HUES48 (cell line): ENCODE measurements around the gene MAIP1.

Source experiments
- H3K27ac ChIP-seq: one replicate; pipeline ENCODE4 v1.7.0; 2013; ENCODE audit warnings: low read depth, low read length, inconsistent platforms
- H3K27me3 ChIP-seq: 2 replicates; pipeline ENCODE4 v1.6.1; 2013; ENCODE audit warnings: mild to moderate bottlenecking, low read length; ENCODE audit not compliant: control insufficient read depth, insufficient read depth
- H3K36me3 ChIP-seq: 2 replicates; pipeline ENCODE4 v1.6.1; 2013; ENCODE audit warnings: low read length; ENCODE audit not compliant: control insufficient read depth, insufficient read depth
- H3K4me1 ChIP-seq: 2 replicates; pipeline ENCODE4 v1.6.1; 2013; ENCODE audit warnings: mild to moderate bottlenecking, low read length; ENCODE audit not compliant: control insufficient read depth, insufficient read depth
- H3K4me3 ChIP-seq: 2 replicates; pipeline ENCODE4 v1.5.1; 2013; ENCODE audit warnings: mild to moderate bottlenecking, low read depth, low read length
- H3K9ac ChIP-seq: 2 replicates; pipeline ENCODE4 v1.6.1; 2013; ENCODE audit warnings: mild to moderate bottlenecking, low read depth, low read length, moderate library complexity
- H3K9me3 ChIP-seq: 2 replicates; pipeline ENCODE4 v1.6.1; 2013; ENCODE audit warnings: low read length; ENCODE audit not compliant: control insufficient read depth, insufficient read depth

MAIP1 gene

DNA sequence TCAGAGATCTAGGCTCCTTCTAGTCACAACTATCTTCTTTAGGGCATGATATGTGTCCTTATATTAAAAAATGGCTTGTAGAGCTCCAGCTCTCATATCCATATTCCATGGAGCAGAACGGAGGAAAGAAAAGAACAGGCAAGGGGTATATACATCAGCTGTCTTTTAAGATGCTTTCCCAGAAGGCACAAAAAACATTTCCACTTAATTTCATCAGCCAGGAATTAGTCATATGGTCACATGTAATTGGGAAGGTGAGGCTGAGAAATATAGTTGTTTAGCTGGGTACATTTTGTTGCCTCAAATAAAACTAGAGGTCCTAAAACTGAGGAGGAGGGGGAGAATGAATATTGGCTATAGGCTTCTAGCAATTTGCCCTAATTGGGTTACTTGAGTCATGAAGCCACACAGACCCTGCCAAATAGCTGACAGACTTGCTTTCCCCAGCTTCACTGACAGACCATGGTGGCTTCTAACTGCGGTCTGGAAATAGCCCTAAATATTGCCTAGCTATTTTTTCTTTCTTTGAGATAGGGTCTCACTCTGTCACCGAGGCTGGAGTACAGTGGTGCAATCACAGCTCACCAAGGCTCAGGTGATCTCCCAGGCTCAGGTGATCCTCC lies 20.0 kb downstream of the MAIP1 start:
- no peaks in the 10 kb centered on the region for H3K27me3 ChIP-seq
- no peak overlapping the region for H3K27ac ChIP-seq
- no peaks in the 10 kb centered on the region for H3K9me3 ChIP-seq
- H3K4me1 ChIP-seq: peaks cover 10% of the 10 kb centered on the region
- no peak overlapping the region for H3K9ac ChIP-seq
- no peak overlapping the region for H3K4me3 ChIP-seq
- no peaks in the 10 kb centered on the region for H3K36me3 ChIP-seq

DNA sequence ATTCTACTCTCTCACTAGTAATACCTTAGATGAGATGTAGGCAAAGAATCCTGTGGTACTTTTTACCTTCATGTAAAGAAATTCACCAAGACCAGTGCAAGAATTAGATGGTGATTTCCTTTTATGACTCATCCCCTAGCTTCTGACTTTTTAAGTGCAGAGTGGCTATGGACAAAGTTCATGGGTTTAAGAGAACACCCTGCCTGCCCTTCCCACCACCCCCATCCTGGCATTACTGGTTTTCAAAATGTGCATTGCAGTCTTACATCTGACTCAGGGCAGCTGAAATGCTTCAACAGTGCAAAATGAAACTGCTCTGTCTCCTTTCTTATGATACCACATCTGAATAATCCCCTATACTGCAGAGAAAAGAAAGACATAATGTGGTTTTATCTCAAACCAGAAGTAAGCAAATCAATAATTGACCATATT lies 22.6 kb downstream of the MAIP1 start:
- Histone ChIP-seq H3K9ac (no peak overlapping the region), H3K9me3 (no peaks in the 10 kb centered on the region), H3K36me3 (no peaks in the 10 kb centered on the region), H3K4me1 (peaks cover 18% of the 10 kb centered on the region), H3K27ac (no peak overlapping the region), H3K27me3 (no peaks in the 10 kb centered on the region), H3K4me3 (no peak overlapping the region)

GRCh38 chr2:199979398-199979797 lies 24.0 kb downstream of the MAIP1 start:
- Histone ChIP-seq H3K9ac (no peak overlapping the region), H3K4me3 (no peak overlapping the region)

DNA sequence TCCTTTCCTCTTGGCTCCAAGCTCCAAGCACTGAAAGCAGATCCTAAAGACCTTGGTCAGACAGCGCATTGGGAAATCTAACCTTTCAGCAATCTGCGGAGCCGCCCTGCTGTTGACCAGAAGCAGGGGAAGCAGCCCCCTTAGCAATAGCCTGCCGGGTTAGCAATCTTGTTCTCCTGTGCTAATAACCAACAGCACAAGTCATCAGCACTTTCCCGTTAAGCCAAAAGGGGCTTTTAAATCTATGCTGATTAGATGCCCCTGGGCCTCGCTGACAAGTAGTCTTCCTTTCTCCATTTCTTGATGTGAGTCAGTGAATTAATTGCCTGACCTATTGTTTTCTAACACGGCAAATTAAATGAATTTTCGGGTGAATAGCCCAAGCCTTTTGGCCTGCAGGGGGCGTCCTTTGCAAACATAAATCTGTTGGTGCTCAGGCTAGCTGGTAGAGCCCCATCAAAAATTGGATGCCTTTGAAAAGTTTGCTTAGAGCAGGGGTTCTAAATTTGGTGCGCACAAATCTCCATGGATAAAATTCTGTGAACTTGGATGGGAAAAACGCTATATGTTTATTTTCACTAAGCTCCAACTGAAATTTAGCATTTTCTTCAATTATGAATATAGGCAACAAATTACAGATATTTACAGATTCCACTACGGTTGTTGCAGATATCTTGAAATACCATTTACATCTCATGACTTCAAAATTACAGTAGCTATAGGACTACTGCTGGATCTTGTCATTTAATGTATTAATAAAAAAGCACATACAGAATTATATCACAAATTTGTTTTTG lies 24.6 kb downstream of the MAIP1 start:
- Histone ChIP-seq H3K4me1 (peaks cover 35% of the 10 kb centered on the region), H3K4me3 (peak overlapping the region; percentile 50), H3K9ac (peak overlapping the region; percentile 53), H3K27me3 (no peaks in the 10 kb centered on the region), H3K27ac (peak overlapping the region; percentile 33), H3K36me3 (no peaks in the 10 kb centered on the region), H3K9me3 (no peaks in the 10 kb centered on the region)

More at GRCh38 chr2:199979398-199979797, 24.0 kb downstream of the MAIP1 start:
- Histone ChIP-seq H3K36me3 (no peaks in the 10 kb centered on the region), H3K27ac (peak overlapping the region; percentile 33), H3K4me1 (peaks cover 32% of the 10 kb centered on the region), H3K9me3 (no peaks in the 10 kb centered on the region), H3K27me3 (no peaks in the 10 kb centered on the region)

GRCh38 chr2:199982126-199982843 lies 26.9 kb downstream of the MAIP1 start:
- no peaks in the 10 kb centered on the region for H3K9me3 ChIP-seq
- peaks cover 39% of the 10 kb centered on the region for H3K4me1 ChIP-seq
- H3K27ac ChIP-seq: no peak overlapping the region
- H3K4me3 ChIP-seq: no peak overlapping the region
- no peak overlapping the region for H3K9ac ChIP-seq
- H3K36me3 ChIP-seq: no peaks in the 10 kb centered on the region
- H3K27me3 ChIP-seq: no peaks in the 10 kb centered on the region

GRCh38 chr2:199983534-199983933 lies 28.2 kb downstream of the MAIP1 start:
- Histone ChIP-seq H3K27me3 (no peaks in the 10 kb centered on the region), H3K9me3 (no peaks in the 10 kb centered on the region)

GRCh38 chr2:199984159-199984558 lies 28.8 kb downstream of the MAIP1 start:
- Histone ChIP-seq H3K9me3 (no peaks in the 10 kb centered on the region), H3K4me1 (peaks cover 50% of the 10 kb centered on the region), H3K27me3 (no peaks in the 10 kb centered on the region), H3K9ac (no peak overlapping the region), H3K27ac (peak overlapping the region; percentile 21), H3K4me3 (no peak overlapping the region), H3K36me3 (no peaks in the 10 kb centered on the region)

More at GRCh38 chr2:199983534-199983933, 28.2 kb downstream of the MAIP1 start:
- H3K4me3 ChIP-seq: no peak overlapping the region
- H3K27ac ChIP-seq: peak overlapping the region; percentile 21
- peaks cover 50% of the 10 kb centered on the region for H3K4me1 ChIP-seq
- no peak overlapping the region for H3K9ac ChIP-seq
- H3K36me3 ChIP-seq: no peaks in the 10 kb centered on the region

DNA sequence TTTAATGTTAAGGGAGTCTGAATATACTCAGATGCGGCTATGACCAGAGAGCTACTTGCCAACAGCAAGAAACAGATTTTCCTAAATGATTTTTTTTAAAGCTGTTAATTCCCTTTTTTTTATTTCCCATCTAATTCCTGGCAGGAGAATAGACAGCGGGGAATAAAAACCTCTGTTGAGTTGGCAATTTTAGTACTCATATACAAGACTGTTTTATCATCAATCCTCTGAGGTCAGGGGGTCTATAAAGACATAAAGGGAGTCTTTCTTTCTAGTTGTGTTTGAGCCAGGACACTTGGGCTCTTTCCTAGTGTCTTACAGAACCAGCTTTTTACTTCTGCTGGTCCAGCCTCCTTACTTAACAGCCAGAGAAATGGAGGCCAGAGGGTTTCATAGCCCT lies 29.4 kb downstream of the MAIP1 start:
- H3K27ac ChIP-seq: no peak overlapping the region
- H3K9ac ChIP-seq: no peak overlapping the region
- peaks cover 45% of the 10 kb centered on the region for H3K4me1 ChIP-seq
- H3K9me3 ChIP-seq: no peaks in the 10 kb centered on the region
- H3K36me3 ChIP-seq: no peaks in the 10 kb centered on the region
- H3K27me3 ChIP-seq: no peaks in the 10 kb centered on the region
- H3K4me3 ChIP-seq: no peak overlapping the region

DNA sequence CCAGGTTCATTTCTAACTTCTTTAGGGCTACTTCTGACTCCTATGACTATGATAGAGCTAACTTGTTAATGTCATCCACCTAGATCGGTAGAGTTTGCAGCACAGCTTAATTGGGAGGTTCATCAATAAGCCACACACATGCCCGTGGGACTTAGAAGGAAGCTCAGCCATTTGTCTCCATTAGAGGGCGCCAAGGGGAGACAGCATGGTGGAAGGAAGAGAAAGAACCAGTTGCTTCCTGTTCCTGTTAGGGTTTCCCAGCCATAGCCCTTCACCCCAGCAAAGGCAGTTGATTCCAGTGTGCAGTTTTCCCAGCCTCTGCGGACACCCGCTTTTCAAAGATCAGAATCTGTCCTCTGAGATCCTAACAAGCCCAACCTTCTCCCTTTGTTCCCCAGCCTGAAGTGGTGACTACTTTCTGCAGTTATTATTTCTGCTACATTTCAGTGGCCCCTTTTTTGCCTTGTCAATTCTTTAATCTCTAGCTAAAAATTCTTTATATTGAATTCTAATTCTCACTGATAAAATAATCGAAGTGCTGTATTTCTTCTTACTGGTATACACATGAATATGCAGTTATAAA lies 30.3 kb downstream of the MAIP1 start:
- Histone ChIP-seq H3K9me3 (no peaks in the 10 kb centered on the region), H3K36me3 (no peaks in the 10 kb centered on the region), H3K4me3 (no peak overlapping the region), H3K9ac (no peak overlapping the region), H3K27me3 (no peaks in the 10 kb centered on the region), H3K4me1 (peaks cover 40% of the 10 kb centered on the region), H3K27ac (no peak overlapping the region)

GRCh38 chr2:199987586-199987985 lies 32.2 kb downstream of the MAIP1 start:
- Histone ChIP-seq H3K4me1 (peaks cover 37% of the 10 kb centered on the region), H3K36me3 (no peaks in the 10 kb centered on the region), H3K27ac (no peak overlapping the region), H3K9me3 (no peaks in the 10 kb centered on the region), H3K27me3 (no peaks in the 10 kb centered on the region), H3K9ac (no peak overlapping the region), H3K4me3 (no peak overlapping the region)
